Posterior vena cava (tissue), 2 donors: ENCODE results near the gene F2. TPM values are rescaled to one million over a fixed set of nuclear protein-coding genes. Genes with fewer than 3 reads are reported as not detected.
A peak's percentile ranks its signal among the peaks of the same experiment; 100 is the strongest.

ENCODE experiments used
- DNase-seq: peaks from one replicate; pipeline ENCODE4 v3.0.0-alpha.2; 2020; ENCODE audit warnings: low spot score
- intact Hi-C, 2 donors: fragments of 100-400 bp; cut with DNase I; formaldehyde crosslinking; loops; one replicate each; pipeline versions ENCODE4 v1.14.1 to v1.14.2; 2022 to 2023
- total RNA-seq, 2 donors: library from RNA; stranded (reverse); fragmentation: NEBNext Ultra II Directional; extraction: Animal tissue kit (Norgen Biotek cat#: 25700); gene quantifications; one replicate each; pipeline ENCODE4 v1.2.1, GENCODE V29; 2021
- donor health status: DM: yes; HTN: yes; CAD: no.
- donor health status: DM: yes; HTN: yes; CAD: no.

The F2 gene
- total RNA-seq, 2 donors from 2014 or later, result not detected

- peak; percentile 49 for DNase-seq
- intact Hi-C loops, result no loop called here
Measured at GRCh38 chr11:46682773-46683752, 36.0 kb upstream of the F2 start.

GRCh38 chr11:46684367-46684766 lies 34.6 kb upstream of the F2 start:
- DNase-seq, result no peak
- intact Hi-C loops, result no loop called here

- intact Hi-C loops, result no loop called here
- DNase-seq, result peak; percentile 84
Measured at GRCh38 chr11:46686886-46687795, 31.9 kb upstream of the F2 start.

GRCh38 chr11:46690702-46691101 lies 28.3 kb upstream of the F2 start:
- no peak for DNase-seq
- intact Hi-C loops, result no loop called here

- no peak for DNase-seq
- intact Hi-C loops, result no loop called here
Measured at GRCh38 chr11:46692450-46692849, 26.6 kb upstream of the F2 start.

GRCh38 chr11:46693597-46694012 lies 25.4 kb upstream of the F2 start:
- intact Hi-C loops, result no loop called here
- DNase-seq, result no peak

GRCh38 chr11:46694072-46694471 lies 24.9 kb upstream of the F2 start:
- DNase-seq, result no peak
- intact Hi-C loops, result no loop called here

GRCh38 chr11:46694607-46695006 lies 24.4 kb upstream of the F2 start:
- intact Hi-C loops, result no loop called here

GRCh38 chr11:46695345-46696211 lies 23.4 kb upstream of the F2 start:
- intact Hi-C loops, result no loop called here
- no peak for DNase-seq

More at GRCh38 chr11:46694607-46695006, 24.4 kb upstream of the F2 start:
- DNase-seq, result no peak

GRCh38 chr11:46696212-46696558 lies 22.8 kb upstream of the F2 start:
- no peak for DNase-seq
- intact Hi-C loops, result no loop called here

- no peak for DNase-seq
- intact Hi-C loops, result no loop called here
Measured at GRCh38 chr11:46697303-46697702, 21.7 kb upstream of the F2 start.

GRCh38 chr11:46697723-46698122 lies 21.3 kb upstream of the F2 start:
- DNase-seq, result no peak
- intact Hi-C loops, result no loop called here

GRCh38 chr11:46698597-46698996 lies 20.4 kb upstream of the F2 start:
- DNase-seq, result no peak
- intact Hi-C loops, result no loop called here

GRCh38 chr11:46700241-46701077 lies 18.6 kb upstream of the F2 start, which contains the start of the genes ARHGAP1 and ZNF408:
Gene ARHGAP1, minus strand, starts transcription at chr11:46700619. Its CDS starts 4,512 bp downstream, at chr11:46696107.
Gene ZNF408, plus strand, starts transcription at chr11:46701031. Its CDS starts 17 bp downstream, at chr11:46701048.
- DNase-seq, result peak; percentile 100
- intact Hi-C loops, result no loop called here

GRCh38 chr11:46701078-46701654 lies 17.8 kb upstream of the F2 start:
- intact Hi-C loops, result no loop called here
- no peak for DNase-seq

GRCh38 chr11:46705070-46705688 lies 13.8 kb upstream of the F2 start:
- intact Hi-C loops, result no loop called here
- no peak for DNase-seq

- no peak for DNase-seq
- intact Hi-C loops, result no loop called here
Measured at GRCh38 chr11:46706886-46707285, 12.1 kb upstream of the F2 start.
